Tibial nerve (tissue), 4 donors: ENCODE data around the gene CEMIP2. TPM values are rescaled to one million over a fixed set of nuclear protein-coding genes. Genes with fewer than 3 reads are reported as not detected.

Experiments used
- DNase-seq, 2 donors: peaks; one replicate each; pipeline ENCODE4 v3.0.0-alpha.2; 2019; ENCODE audit warnings: low spot score in 2 of 2
- H3K27ac ChIP-seq, 4 donors: fragments of 200-600 bp; sonication (generic) in 3 of 4; one replicate each; pipeline ENCODE4 v1.5.1; 2017 to 2019; ENCODE audit warnings: mild to moderate bottlenecking in 1 of 4
- H3K27me3 ChIP-seq, 2 donors: fragments of 200-600 bp; sonication (generic) in 1 of 2; one replicate each; pipeline versions ENCODE4 v1.5.1 to v1.6.0; 2017 to 2019
- H3K36me3 ChIP-seq, 3 donors: fragments of 200-600 bp; sonication (generic); one replicate each; pipeline ENCODE4 v1.5.1; 2018 to 2019
- H3K4me1 ChIP-seq, 4 donors: fragments of 200-600 bp; sonication (generic) in 3 of 4; one replicate each; pipeline ENCODE4 v1.5.1; 2017 to 2019
- H3K4me3 ChIP-seq, 4 donors: fragments of 200-600 bp; sonication (generic) in 3 of 4; one replicate each; pipeline ENCODE4 v1.5.1; 2017 to 2019; ENCODE audit warnings: mild to moderate bottlenecking in 1 of 4, moderate library complexity in 1 of 4
- H3K9me3 ChIP-seq, 4 donors: fragments of 200-600 bp; sonication (generic) in 3 of 4; one replicate each; pipeline ENCODE4 v1.5.1; 2017 to 2019
- CTCF ChIP-seq, 5 experiments: fragments of 200-600 bp in 3 of 5; fragments of 450-650 bp in 2 of 5; sonication (generic) in 3 of 5; IDR thresholded peaks; one replicate each; pipeline ENCODE4 v1.5.1; 2016 to 2019; ENCODE audit warnings: antibody characterized with exemption in 5 of 5, mild to moderate bottlenecking in 3 of 5, moderate library complexity in 2 of 5
- EP300 ChIP-seq, 2 donors: sonication (generic); formaldehyde crosslinking; IDR thresholded peaks; one replicate each; pipeline ENCODE4 v1.6.1; 2017; ENCODE audit warnings: antibody characterized with exemption in 2 of 2, mild to moderate bottlenecking in 1 of 2
- POLR2A ChIP-seq, 2 donors: fragments of 450-650 bp; IDR thresholded peaks; one replicate each; pipeline ENCODE4 v1.6.1; 2017; ENCODE audit warnings: antibody characterized with exemption in 2 of 2, mild to moderate bottlenecking in 2 of 2, moderate library complexity in 2 of 2
- WGBS, 2 donors: methylation state at CpG; one replicate each; pipeline ENCODE4 v1.1.5; 2018; 5-methylcytosine and 5-hydroxymethylcytosine counted together
- total RNA-seq, 4 donors: library from RNA; depleted of rRNA; stranded (reverse); fragments of >200 nt; gene quantifications; one replicate each; pipeline ENCODE4 v1.1.0, GENCODE V29; 2016

The CEMIP2 gene
- total RNA-seq, 4 donors from 2014 or later: 107 to 126 (median 118) TPM

GRCh38 chr9:71740199-71740598 lies 28.1 kb downstream of the CEMIP2 start:
- TF ChIP-seq CTCF (IDR thresholded peaks at IDR 0.05): no peak
- no peak for TF ChIP-seq POLR2A (IDR thresholded peaks at IDR 0.05)
- no peak for TF ChIP-seq EP300 (IDR thresholded peaks at IDR 0.05)
- Histone ChIP-seq H3K4me3 (no peak overlapping the region), H3K9me3 (no peaks in the 10 kb centered on the region), H3K36me3 (peaks cover 0 to 49% (median 0%) of the 10 kb centered on the region in 3 donors), H3K27ac (peak overlapping the region in 2 of 4 donors; percentile 6 to 58), H3K27me3 (no peaks in the 10 kb centered on the region), H3K4me1 (peaks cover 0 to 23% (median 0%) of the 10 kb centered on the region in 4 donors)
- DNase-seq: no peak
- WGBS, 2 donors: 86 to 90% methylated on average over 2 of the region's 2 CpGs

GRCh38 chr9:71737455-71737854 lies 30.9 kb downstream of the CEMIP2 start:
- no peaks in the 10 kb centered on the region for H3K9me3 ChIP-seq
- H3K4me1 ChIP-seq: peaks cover 0 to 17% (median 0%) of the 10 kb centered on the region in 4 donors
- peaks cover 0 to 50% (median 0%) of the 10 kb centered on the region in 3 donors for H3K36me3 ChIP-seq
- no peak overlapping the region for H3K27ac ChIP-seq
- TF ChIP-seq CTCF (IDR thresholded peaks at IDR 0.05): no peak
- TF ChIP-seq POLR2A (IDR thresholded peaks at IDR 0.05): no peak
- H3K4me3 ChIP-seq: no peak overlapping the region
- DNase-seq: no peak
- 90 to 94% methylated on average over 2 of the region's 2 CpGs for WGBS, 2 donors
- no peaks in the 10 kb centered on the region for H3K27me3 ChIP-seq

- no peak for DNase-seq
- Histone ChIP-seq H3K27me3 (no peaks in the 10 kb centered on the region), H3K36me3 (peaks cover 0 to 50% (median 0%) of the 10 kb centered on the region in 3 donors), H3K4me3 (no peak overlapping the region), H3K4me1 (peaks cover 0 to 13% (median 0%) of the 10 kb centered on the region in 4 donors), H3K27ac (no peak overlapping the region), H3K9me3 (no peaks in the 10 kb centered on the region)
- 95% methylated on average over 4 of the region's 4 CpGs for WGBS, 2 donors
- TF ChIP-seq CTCF (IDR thresholded peaks at IDR 0.05) (no peak), EP300 (IDR thresholded peaks at IDR 0.05) (no peak), POLR2A (IDR thresholded peaks at IDR 0.05) (no peak)
Measured at GRCh38 chr9:71736236-71736635, 32.1 kb downstream of the CEMIP2 start.

- peaks cover 0 to 13% (median 0%) of the 10 kb centered on the region in 4 donors for H3K4me1 ChIP-seq
- no peak overlapping the region for H3K4me3 ChIP-seq
- DNase-seq: no peak
- peak overlapping the region in 1 of 4 donors; percentile 76 for H3K27ac ChIP-seq
- no peak for TF ChIP-seq CTCF (IDR thresholded peaks at IDR 0.05)
- TF ChIP-seq EP300 (IDR thresholded peaks at IDR 0.05): no peak
- no peak for TF ChIP-seq POLR2A (IDR thresholded peaks at IDR 0.05)
- peaks cover 0 to 53% (median 0%) of the 10 kb centered on the region in 3 donors for H3K36me3 ChIP-seq
- no peaks in the 10 kb centered on the region for H3K9me3 ChIP-seq
- no peaks in the 10 kb centered on the region for H3K27me3 ChIP-seq
- 90 to 95% methylated on average over 4 of the region's 4 CpGs for WGBS, 2 donors
Measured at GRCh38 chr9:71734950-71735349, 33.4 kb downstream of the CEMIP2 start.

- H3K36me3 ChIP-seq: peaks cover 0 to 51% (median 0%) of the 10 kb centered on the region in 3 donors
- WGBS, 2 donors: 72 to 89% methylated on average over 1 of the region's 1 CpG
- TF ChIP-seq CTCF (IDR thresholded peaks at IDR 0.05): no peak
- no peak for TF ChIP-seq EP300 (IDR thresholded peaks at IDR 0.05)
- TF ChIP-seq POLR2A (IDR thresholded peaks at IDR 0.05): no peak
Measured at GRCh38 chr9:71733176-71733575, 35.1 kb downstream of the CEMIP2 start.

More at GRCh38 chr9:71733176-71733575, 35.1 kb downstream of the CEMIP2 start:
- no peaks in the 10 kb centered on the region for H3K9me3 ChIP-seq
- DNase-seq: no peak
- no peak overlapping the region for H3K4me3 ChIP-seq
- no peaks in the 10 kb centered on the region for H3K27me3 ChIP-seq
- peak overlapping the region in 2 of 4 donors; percentile 22 to 76 for H3K27ac ChIP-seq
- H3K4me1 ChIP-seq: peaks cover 0 to 13% (median 0%) of the 10 kb centered on the region in 4 donors
